Gastrocnemius medialis (tissue), 4 donors: Measurements from ENCODE around the gene CCDC68.

ENCODE experiments used
- POLR2A ChIP-seq, 2 donors: fragments of 450-650 bp; IDR thresholded peaks; one replicate each; pipeline ENCODE4 v1.6.1; 2017; ENCODE audit warnings: antibody characterized with exemption in 2 of 2, mild to moderate bottlenecking in 2 of 2, moderate library complexity in 2 of 2
- TF ChIP-seq, protein P1 (sequence below), 5 experiments: fragments of 450-650 bp in 3 of 5; fragments of 200-600 bp in 2 of 5; sonication (generic) in 2 of 5; IDR thresholded peaks in 4 of 5; conservative IDR thresholded peaks in 1 of 5; 1 replicate in 4 of 5; 2 replicates in 1 of 5; pipeline ENCODE4 v1.5.1; 2016 to 2019; ENCODE audit warnings: antibody characterized with exemption in 5 of 5, mild to moderate bottlenecking in 3 of 5, moderate library complexity in 3 of 5

GRCh38 chr18:54856105-54856646 is 103.1 kb downstream of the CCDC68 start:
- TF ChIP-seq, protein P1, sequence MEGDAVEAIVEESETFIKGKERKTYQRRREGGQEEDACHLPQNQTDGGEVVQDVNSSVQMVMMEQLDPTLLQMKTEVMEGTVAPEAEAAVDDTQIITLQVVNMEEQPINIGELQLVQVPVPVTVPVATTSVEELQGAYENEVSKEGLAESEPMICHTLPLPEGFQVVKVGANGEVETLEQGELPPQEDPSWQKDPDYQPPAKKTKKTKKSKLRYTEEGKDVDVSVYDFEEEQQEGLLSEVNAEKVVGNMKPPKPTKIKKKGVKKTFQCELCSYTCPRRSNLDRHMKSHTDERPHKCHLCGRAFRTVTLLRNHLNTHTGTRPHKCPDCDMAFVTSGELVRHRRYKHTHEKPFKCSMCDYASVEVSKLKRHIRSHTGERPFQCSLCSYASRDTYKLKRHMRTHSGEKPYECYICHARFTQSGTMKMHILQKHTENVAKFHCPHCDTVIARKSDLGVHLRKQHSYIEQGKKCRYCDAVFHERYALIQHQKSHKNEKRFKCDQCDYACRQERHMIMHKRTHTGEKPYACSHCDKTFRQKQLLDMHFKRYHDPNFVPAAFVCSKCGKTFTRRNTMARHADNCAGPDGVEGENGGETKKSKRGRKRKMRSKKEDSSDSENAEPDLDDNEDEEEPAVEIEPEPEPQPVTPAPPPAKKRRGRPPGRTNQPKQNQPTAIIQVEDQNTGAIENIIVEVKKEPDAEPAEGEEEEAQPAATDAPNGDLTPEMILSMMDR (IDR thresholded peaks at IDR 0.05 in 4 of 5, conservative IDR thresholded peaks at IDR 0.05 in 1 of 5), result no peak
- TF ChIP-seq POLR2A (IDR thresholded peaks at IDR 0.05), result no peak
